Measurements from ENCODE around the gene ASB18.

ASB18 gene

DNA sequence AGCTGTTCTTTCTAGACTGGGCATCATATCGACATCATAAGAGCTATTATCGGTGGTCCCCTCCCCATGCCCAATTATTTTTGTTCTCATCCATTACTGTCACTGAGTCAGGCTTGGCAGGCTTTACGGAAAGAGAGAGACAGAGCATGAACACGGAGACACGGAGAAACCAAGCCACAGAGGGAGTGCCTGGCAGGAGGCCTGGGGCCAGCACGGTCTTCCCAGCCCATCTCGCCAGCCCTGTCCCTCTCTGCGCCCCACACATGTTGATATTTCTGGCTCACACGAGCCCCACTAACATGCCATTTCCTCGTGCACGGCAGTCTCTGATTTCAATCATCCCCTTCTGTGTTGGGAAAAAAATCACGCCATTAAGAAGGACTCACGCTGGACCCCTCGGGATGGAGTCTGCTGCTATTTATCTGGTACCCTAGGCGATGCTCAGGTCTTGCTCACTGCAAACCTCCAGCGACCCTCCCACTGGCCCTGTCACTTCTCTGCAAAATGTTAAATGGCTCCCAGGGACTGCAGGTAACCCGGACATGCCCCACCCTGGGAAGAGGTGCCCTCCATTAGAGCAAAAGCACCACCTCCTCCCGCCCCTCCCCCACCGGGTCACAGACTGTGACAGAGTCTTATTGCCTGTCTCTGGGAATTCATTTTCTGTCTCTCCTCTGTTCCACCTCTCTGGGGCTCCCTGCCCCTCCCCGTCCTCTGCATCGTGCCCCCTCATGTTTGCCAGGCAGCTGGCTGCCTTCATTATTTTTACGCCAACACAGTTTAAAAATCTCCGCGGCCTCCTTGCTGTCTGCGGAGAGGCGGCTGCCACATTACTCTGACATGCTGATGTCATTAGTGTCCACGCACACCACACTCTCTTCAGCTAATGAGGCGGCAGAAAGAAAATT, 55.9 kb downstream of the ASB18 start:
- DNase-seq (ENCODE audit: low read depth): no peak

DNA sequence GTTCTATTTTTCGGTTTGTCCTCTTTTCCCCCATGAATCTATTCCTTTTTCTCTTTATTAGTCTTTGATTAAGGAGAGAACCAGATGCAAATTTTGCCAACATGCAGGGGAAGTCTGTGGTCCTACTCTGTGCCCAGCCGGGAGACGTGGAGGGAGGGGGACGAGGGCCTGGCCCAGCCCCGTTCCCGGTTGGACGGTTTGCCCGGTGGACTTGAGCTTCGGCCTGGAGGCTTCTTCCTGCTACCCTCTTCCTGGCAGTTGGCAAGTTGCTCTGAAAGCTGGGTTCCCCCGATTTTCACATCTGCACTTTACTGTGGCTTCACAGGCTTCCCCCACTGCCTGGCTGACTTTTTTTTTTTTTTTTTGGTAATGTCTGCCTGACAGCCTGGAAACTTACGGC, 56.7 kb downstream of the ASB18 start:
- DNase-seq (ENCODE audit: low read depth): no peak

DNA sequence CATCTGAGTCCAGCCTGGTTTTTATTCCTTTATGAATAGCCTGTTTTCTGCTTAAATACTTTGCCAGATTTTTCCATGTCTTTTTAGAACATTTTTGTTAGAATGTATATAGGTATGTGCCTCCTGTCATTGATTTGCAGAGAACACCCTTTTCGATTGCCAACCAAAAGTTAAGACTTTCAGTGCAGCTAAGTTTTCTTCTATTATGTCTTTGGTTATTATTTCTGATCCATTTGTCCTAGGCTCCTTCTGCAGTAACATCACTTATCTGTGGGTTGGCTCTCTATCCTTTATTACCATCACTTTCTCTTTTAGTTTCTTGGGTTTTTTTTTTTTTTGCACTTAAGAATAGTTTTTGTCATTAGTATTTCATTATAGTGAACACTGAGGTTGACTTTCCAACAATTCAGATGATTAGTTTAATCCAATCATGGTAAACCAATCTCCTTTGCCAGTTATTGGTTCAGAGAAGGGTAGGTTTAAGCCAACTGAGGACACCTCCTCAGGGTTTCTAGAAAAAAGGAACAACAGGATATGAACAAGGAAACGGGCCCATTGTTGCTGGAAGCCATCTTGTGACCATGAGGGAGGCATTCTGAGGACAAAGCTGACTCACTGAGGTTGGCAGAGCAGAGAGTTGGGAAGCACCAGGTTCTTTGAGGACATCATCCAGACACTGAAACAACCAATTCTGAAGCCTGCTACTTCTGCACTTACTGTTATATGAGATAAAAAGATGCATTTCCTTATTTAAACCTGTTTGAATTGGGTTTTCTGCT, 58.1 kb downstream of the ASB18 start:
- no peak for DNase-seq (ENCODE audit: low read depth)

DNA sequence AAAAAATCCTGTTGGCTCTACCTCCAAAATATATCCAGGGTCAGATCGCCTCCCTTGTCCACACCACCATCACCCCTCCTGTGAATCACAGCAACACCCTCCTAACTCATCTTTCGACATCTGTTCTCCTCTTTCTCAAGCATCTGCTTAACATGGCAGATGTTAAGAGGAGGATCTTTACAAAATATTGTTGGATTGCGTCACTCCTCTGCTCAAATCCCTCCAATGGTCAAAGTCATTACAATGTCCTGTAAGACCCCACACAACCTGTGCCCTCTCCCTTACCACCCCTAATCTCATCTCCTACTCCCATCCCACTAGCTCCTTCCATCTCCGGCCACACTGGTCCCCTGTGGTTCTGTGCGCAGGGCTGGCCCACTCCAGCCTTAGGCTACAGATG, 59.3 kb downstream of the ASB18 start:
- no peak for DNase-seq (ENCODE audit: low read depth)

DNA sequence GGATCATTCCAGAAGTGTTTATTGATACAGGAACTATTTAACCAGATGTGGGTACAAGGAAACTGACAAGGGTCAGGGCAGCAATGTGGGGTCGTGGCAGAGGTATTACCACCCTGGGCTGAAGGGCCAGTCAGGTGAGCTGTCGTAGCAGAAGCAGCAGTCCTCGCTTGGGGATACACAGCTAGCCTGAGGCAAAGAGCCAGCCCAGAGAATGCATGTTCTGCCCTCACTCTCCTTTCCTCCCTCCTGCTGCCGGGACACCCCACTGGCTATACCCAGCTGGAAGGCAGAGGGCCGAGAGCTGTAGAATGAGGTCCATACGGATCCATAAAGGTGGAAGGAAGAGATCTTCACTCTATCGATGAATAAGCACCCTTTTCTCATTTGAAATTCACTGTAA, 63.8 kb downstream of the ASB18 start:
- no peak for DNase-seq (ENCODE audit: low read depth)

DNA sequence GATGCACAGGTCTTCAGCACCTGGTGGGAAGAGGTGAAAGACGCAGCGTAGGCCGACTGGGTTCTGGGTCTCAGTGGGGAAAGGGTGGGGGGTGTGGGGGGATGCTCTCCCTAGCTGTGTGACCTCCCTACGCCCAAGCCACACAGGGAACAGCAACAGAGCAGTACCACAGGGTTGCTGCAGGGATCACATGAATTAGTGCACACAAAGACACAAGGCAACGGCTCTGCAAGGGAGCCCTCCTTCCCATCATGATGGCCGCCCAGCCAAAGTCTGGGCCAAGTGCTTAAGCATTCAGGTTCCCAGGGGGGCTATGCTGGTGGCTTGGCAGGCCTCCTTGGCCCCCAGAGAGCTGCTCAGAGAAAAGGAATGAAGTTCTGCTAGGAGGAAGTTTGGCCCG, 67.8 kb downstream of the ASB18 start:
- DNase-seq (ENCODE audit: low read depth): no peak

DNA sequence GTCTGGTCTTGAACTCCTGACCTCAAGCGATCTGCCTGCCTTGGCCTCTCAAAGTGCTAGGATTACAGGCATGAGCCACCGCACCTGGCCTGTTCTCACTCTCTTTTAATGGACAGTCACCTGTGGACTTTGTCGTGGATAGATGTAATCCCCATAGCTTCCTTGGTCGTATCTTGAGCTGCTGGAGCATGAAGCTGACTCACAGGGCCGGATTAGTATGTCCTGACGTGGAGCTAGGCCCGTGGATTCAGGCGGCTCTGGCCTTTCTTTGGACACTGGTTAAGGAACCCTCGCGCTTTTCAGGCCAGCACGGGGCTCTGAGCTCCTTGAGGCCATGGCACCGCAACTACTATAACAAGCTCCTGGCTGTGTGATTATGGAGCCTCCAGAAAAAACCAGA, 68.5 kb downstream of the ASB18 start:
- DNase-seq (ENCODE audit: low read depth): no peak

DNA sequence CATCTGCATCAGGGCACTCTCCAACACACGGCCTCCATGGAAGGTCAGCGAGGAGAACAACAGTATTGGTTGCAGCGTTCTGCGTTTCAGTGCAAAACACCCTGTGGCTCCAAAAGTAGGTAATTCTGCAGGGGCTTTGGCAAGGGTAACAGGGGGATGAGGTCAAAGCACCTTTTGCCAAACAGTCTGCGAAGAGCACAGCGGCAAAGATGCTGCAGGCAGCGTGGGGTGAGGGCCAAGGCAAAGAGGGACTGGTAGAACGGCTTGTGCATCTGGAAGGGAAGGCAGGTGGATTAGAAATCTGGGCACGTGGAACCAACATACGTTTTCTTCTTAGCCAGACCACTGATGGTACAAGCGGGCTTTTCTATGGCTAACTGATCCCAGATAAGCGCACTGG, 69.4 kb downstream of the ASB18 start:
- DNase-seq (ENCODE audit: low read depth): no peak

DNA sequence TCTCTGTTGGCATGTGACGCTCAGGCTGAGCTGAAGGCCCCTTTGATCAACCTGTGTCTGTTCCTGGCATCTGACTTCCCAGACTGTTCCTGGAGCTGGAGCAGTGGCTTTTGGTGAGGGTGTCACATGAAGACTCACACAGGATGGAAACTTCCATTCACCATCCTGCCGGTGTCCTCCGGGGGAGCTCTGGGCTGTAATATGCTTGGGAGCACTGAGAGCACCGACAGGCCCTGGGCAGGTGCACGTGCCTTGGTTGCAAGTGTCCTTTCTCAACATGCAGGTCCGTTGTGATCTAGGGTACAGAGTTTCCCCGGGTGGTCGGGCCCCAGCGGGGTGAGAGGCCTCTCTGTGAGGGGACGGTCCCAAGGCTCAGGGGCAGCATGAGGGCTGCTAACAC, 71.2 kb downstream of the ASB18 start:
- no peak for DNase-seq (ENCODE audit: low read depth)

DNA sequence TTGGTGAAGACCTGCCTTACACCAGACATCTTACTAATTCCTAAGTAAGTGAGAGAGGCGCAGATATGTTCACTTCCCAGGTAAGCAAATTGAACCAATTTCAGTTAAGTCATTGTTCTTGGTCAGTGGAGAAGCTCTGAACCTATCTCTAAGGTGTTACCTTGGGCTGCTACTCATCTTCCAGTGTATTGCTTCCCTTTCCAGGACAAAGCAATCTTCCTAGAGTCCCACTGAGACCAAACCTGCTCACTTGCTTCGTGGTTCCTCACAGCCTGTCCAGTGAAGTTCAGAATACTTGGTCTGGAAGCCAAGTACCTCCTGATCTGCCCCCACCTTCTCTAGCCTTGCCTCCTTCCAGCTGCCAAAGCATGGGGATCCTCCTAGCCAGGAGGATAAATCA, 73.5 kb downstream of the ASB18 start:
- no peak for DNase-seq (ENCODE audit: low read depth)

DNA sequence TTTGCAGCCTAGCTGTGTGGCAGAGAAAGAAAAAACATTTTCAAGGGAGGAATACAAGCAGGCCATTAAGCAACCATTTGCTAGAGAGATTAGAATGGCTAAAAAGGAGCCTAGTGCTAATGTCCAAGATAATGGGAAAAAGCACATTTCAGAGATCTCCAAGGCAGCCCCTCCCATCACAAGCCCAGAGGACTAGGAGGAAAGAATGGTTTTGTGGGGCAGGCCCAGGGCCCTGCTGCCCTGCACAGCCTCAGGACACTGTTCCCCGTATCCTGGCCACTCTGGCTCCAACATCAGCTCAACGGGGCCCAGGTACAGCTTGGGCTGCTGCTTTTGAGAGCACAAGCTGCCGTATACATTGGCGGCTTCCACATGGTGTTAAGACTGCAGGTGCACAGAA, 79.5 kb downstream of the ASB18 start:
- DNase-seq (ENCODE audit: low read depth): no peak

DNA sequence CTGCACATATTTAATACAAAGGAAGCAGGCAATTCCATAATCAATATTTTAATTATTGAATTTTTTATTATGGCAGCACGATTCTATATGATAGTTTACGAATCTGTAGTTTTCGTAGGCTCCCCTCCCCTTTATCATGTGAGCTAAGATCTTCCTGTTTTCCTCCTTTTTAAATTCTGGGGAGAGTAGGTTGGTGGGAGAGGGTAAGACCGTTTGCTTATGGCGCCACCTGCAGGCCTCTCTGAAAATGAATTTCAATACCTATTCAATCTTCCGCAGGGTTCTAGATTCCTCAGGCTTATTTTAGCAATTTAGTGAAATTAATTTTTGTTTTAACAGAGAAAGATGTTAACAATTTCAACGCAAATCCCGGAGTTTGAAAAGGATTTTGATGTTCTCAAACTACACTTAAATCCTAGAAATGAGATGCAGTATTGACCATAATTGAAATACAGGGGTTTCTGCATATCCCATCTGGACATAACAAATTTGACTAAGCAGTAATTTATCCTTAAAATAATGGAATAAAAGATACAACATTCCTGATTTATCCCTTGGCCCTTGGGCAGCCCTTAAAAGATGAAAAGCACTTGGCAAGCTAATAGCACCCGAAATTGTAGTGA, 83.3 kb downstream of the ASB18 start:
- DNase-seq (ENCODE audit: low read depth): no peak

DNA sequence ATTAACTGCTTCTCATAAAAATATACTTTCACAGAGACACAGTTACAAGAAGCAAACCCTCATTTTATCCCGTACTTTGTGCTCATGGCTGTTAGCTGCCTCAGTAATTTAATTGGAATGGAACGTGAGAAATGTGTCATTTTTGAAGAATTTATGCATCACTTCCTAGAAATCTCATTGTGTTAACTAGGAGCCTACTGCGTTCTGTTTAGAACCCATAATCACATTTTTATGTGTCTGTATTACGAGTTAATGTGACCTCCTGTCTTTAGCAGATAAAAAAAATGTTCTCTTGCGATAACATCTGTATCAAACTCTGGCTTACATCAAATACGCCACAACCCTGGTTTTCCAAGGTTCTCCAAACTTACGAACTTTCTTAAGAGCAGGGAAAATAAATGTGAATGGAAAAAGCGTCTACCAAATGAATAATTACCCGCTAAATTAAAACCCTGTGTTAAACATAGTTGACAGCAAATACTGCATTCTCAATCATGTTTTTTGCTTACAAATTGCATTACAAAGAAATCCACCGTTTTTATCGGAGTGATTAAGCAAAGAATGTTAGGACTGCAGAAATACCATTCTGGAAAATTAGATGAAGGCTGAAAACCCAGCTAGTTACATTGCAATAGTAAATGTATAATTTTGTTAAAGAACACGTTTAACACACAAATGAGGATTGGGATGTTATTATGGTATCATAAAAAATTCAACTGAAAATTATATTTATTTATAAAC, 84.0 kb downstream of the ASB18 start:
- DNase-seq (ENCODE audit: low read depth): no peak

DNA sequence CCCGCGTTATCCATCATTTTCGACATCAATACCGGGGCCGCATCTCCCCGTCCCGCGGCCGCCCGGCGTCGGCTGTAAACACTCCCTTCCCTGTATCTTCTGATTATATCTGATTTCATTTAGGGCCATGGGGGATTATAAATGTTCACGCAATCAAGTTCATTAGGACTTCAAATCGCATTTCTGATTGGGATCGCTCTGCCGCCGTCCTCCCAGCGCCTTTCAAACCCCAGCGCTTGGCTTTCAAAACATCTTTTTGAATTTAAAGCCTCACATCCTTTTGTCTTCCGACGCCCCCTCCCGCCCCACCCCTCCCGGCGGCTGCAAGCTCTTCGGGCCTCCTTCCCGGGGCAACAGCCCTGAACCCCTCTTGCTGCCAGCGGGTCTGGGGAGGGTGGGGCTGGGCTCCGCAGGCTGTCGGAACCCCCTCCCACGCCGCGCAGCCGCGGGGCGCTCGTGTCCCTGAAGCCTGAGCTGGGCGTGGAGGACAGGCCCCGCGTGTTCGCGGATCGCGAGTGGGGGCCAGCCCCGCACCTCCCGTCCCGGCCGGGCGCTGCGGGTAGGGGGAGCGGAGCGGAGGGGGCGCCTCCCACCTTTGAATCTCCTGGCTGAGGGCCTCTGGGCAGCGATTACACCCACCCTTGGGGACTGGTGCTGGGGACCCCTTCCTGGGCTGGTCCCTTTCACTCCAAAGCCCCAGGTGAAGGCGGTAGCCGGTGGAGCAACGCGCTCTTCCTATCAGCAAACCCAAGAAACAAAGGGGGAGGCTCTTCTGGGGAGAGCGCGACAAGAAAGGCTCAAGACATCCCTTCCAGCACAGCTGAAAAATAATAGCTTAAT, 84.8 kb downstream of the ASB18 start:
- DNase-seq (ENCODE audit: low read depth): no peak

DNA sequence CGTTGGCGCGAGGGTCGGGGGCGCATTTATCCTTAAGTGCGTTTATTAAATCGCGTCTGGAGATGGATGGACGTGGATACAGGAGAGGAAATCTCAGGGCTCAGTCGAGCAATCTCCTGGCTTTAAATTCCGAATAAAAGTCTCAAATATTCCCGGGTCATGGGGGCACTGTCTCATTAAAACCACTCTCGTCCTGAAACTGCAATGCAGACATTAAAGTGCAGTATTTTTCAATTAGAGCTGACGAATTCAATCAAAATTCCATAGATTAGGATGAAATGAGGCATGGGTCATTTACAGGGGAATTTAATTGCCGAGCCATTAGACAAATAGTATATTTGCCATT, 85.3 kb downstream of the ASB18 start:
- no peak for DNase-seq (ENCODE audit: low read depth)

DNA sequence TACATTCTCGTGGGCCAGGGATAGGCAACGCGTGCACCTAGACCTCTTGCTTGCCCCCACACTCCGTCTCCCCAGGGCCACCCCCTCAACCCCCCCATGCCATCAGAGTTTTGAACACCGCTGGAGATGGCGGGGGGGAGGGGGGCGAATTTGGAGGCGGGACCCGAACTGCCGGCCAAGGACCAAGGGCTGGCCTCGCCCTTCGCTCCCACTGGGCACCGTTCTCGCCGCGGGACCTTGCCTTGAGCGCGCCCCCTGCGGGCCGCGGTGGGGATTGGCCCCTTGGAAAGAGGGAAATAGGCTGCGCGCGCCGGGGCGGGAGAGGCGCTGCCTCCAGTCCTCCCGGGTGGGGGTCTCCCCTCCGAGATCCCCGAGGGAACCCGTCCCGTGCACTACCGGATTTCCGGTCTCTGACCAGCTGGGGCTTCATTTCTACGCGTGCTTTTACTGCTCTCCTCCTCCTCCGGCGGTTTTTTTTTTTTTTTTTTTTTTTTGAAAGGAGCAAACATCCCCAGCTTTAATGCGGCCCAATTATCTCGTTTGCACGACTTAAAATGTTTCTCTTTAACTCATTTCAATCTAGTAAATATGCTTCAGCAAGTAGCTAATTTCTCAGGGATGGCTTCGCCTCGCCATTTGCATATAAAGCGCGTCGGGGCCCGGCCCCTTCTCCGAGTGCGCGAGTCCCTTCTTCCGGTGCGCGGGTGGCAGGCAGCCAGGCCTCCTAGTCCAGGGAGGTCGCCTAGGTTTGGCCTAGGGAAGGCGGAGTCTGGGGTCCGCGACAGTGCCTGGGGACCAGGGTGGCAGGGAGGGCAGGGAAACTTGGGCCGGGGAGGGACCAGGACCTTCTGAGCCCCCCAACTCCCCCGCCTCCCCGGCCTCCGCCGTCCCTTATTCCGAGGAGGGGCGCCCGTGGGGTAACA, 86.0 kb downstream of the ASB18 start:
- no peak for DNase-seq (ENCODE audit: low read depth)

DNA sequence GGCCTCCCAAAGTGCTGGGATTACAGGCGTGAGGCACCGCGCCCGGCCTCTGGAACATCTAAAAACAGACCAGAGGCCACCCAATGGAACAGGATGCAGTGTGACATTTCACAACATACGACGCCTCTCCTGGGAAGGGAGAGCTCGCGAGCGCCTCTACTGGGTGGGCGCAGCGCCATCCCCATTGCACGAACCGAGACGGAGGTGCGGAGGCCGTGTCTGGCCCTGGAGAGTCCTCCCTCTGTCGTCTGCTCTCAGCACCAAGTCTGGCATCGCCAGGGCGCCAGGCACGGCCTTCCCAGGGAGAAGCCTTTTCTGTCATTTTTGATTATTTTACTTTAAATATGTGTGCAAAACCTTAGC, 86.6 kb downstream of the ASB18 start:
- DNase-seq (ENCODE audit: low read depth): no peak

DNA sequence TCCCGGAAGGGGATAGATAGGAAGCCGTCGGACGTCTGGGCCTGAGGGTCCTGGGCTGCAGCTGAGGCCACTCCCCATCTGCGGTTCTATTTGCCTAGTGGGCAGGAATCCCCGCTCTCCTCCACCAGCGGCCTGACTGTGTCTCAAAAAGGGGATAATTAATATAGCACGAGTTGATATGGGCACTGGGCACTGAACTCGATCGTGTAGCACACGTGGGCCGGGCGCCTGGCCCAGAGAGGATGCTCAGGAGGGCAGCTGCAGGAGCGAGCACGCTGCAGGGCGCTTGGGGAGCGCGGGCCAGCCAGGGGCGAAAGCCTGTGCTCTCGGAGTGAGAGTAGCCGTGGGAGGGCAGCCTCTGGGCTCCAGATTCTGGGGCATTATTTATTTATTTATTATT, 87.3 kb downstream of the ASB18 start:
- DNase-seq (ENCODE audit: low read depth): no peak

DNA sequence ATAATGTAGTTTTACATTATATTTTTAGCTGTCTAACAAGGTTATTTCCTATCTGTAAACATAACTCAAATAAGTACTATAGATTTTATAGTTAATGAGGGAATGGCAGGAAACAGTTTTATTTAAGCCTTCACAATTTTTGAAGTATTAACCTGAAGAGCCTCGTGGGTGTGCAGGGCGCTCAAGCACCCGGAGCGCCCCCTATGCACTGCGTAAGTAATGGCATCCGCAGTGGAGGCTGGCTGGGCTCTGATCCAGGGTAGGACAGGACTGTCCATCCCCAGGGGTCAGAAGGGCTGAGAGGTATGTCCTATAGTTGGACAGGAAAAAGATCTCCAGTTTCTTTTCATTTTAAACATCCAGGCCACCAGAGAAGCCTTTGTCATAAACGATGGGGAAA, 87.8 kb downstream of the ASB18 start:
- no peak for DNase-seq (ENCODE audit: low read depth)

DNA sequence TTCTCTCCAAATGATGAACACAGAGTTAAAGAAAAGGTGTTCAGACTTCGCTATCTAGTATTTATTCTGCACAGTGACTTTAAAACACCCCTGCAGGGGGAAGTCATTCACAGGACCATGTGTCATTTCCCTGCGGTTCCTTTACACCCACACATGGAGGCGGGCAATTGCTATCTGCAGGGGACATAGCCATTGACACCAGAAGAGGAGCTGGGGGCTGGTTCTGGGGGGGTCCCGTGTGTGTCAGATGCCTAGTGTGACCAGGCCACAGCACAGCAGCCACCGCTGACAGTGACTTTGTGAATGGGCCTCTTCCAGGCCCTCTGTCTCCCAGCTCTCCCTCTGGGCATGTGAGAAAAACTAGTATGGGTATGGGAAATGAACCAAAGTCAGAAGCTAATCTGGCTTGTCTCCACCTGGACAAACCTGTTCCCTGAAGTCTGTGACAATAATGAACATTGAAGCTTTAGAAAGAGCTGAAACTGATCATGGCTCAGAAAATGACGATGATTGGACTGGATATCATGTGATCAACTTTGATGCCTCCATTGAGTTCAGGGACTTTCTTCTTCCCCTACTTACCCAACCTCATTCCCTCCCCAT, 88.6 kb downstream of the ASB18 start:
- DNase-seq (ENCODE audit: low read depth): no peak
